ENCODE measurements around the gene TRIM36. TPM values are rescaled to one million over a fixed set of nuclear protein-coding genes. Genes with fewer than 3 reads are reported as not detected.

Gene TRIM36
- polyA plus RNA-seq, 1 of the 3 experiments (the other 2 are of a cell fraction) = 0.16 TPM

DNA sequence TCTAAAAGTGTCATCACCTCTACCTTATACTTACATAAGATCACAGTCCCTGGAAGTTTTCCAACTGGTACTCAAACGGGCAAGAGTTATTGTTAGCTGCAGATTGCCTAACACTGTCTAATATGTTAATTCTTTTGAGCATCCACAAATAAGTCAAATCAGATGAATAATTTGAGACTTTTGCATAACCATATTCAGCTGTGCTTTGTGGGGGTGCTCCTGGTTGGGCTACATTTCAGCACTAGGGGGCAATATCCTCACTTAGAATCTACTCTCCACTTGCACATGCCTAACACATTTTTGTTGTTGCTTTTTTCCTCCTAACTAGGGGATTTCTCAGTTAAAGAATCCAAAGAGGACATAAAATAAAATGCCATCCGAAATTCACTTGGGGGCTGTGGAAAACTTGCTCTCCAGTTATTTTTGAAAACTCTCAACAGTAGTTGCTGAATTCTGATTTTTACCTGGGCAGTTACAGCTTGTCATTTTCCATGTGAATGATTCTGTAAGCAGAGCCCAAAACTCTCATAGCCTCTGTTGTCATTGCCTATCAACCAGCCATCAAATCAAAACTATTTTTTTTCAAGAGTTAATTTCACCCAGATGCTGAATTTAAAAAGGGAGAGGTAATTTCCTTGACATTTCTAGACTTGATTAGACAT, 71.5 kb downstream of the TRIM36 start:
- ChIA-PET POLR2A (interaction anchor here (1.0 to 1.5 kb wide), 2 partner anchors 71 to 198 kb away, joined by 3 to 6 read pairs; partner anchors contain the start of gene CCDC112), CTCF (interaction anchor here (0.6 to 2.2 kb wide), 37 partner anchors 9 to 1486 kb away, joined by 3 to 30 read pairs (median 5); partner anchors contain the start of genes PGGT1B and TRIM36)
- H2AFZ ChIP-seq (ENCODE audit: low read depth) = no peak overlapping the region
- no peaks in the 10 kb centered on the region for H4K20me1 ChIP-seq (ENCODE audit: insufficient read depth)
- H3K9ac ChIP-seq = no peak overlapping the region
- TF ChIP-seq, protein P1, sequence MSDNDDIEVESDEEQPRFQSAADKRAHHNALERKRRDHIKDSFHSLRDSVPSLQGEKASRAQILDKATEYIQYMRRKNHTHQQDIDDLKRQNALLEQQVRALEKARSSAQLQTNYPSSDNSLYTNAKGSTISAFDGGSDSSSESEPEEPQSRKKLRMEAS (IDR thresholded peaks at IDR 0.05; ENCODE audit: low read depth) = 0 out of 2 replicates have a peak, but pooled peaks have one; percentile 22
- TF ChIP-seq EZH2phosphoT487 (IDR thresholded peaks at IDR 0.05; ENCODE audit: borderline replicate concordance, low read depth) (no peak), RAD21 (IDR thresholded peaks at IDR 0.05; ENCODE audit: low read length) (peak; percentile 89), POLR2AphosphoS5 (IDR thresholded peaks at IDR 0.05; ENCODE audit: low read depth, low read length) (no peak), FOXJ3 (CRISPR knock-in tag; IDR thresholded peaks at IDR 0.05) (no peak), SMC3 (IDR thresholded peaks at IDR 0.05; ENCODE audit: low read depth, low read length) (peak; percentile 87), TCF12 (IDR thresholded peaks at IDR 0.05) (no peak), NFIC (IDR thresholded peaks at IDR 0.05; ENCODE audit: borderline replicate concordance) (no peak), CTCF (IDR thresholded peaks at IDR 0.05) (peak; percentile 82)
- peak; percentile 63 for DNase-seq
- 0% methylated on average over 2 of the region's 2 CpGs for WGBS (ENCODE audit: low lambda C conversion rate)
- H3K27ac ChIP-seq (ENCODE audit: low read depth in 2 of 2, low read length in 1 of 2) = no peak overlapping the region
- H3K4me3 ChIP-seq (ENCODE audit: low read depth in 2 of 2, low read length in 1 of 2) = no peak overlapping the region; a peak in 1 of 4 replicates
- no peaks in the 10 kb centered on the region for H3K9me3 ChIP-seq
- H3F3A ChIP-seq (replicated peaks; ENCODE audit: insufficient read depth) = no peaks in the 10 kb centered on the region
- no peaks in the 10 kb centered on the region for H3K36me3 ChIP-seq (replicated peaks in 1 of 2; ENCODE audit: control insufficient read depth in 1 of 2, insufficient read depth in 2 of 2, low read length in 1 of 2)
- H3K4me2 ChIP-seq = no peak overlapping the region
- no peaks in the 10 kb centered on the region for H3K79me2 ChIP-seq (ENCODE audit: insufficient read depth)
- no peaks in the 10 kb centered on the region; a peak in 2 of 4 replicates for H3K4me1 ChIP-seq (ENCODE audit: control insufficient read depth in 1 of 2, insufficient read depth in 2 of 2, low read depth in 1 of 2, low read length in 1 of 2)
- no peaks in the 10 kb centered on the region for H3K9me2 ChIP-seq
- no peaks in the 10 kb centered on the region; the same call in 1 of the 2 replicates for H3K27me3 ChIP-seq (ENCODE audit: insufficient read depth)

- no peaks in the 10 kb centered on the region for H4K20me1 ChIP-seq (ENCODE audit: insufficient read depth)
- CTCF ChIA-PET = interaction anchor here (0.9 to 2.2 kb wide), 20 partner anchors 8 to 1485 kb away, joined by 3 to 30 read pairs (median 11); partner anchors contain the start of genes PGGT1B and TRIM36
- TF ChIP-seq TCF12 (IDR thresholded peaks at IDR 0.05) (no peak), SMC3 (IDR thresholded peaks at IDR 0.05; ENCODE audit: low read depth, low read length) (no peak)
- H3K4me1 ChIP-seq (ENCODE audit: control insufficient read depth in 1 of 2, insufficient read depth in 2 of 2, low read depth in 1 of 2, low read length in 1 of 2) = no peaks in the 10 kb centered on the region; a peak in 2 of 4 replicates
- 21% methylated on average over 2 of the region's 2 CpGs for WGBS (ENCODE audit: low lambda C conversion rate)
- H2AFZ ChIP-seq (ENCODE audit: low read depth) = no peak overlapping the region
- H3K79me2 ChIP-seq (ENCODE audit: insufficient read depth) = no peaks in the 10 kb centered on the region
- DNase-seq = no peak
- no peaks in the 10 kb centered on the region for H3K36me3 ChIP-seq (replicated peaks in 1 of 2; ENCODE audit: control insufficient read depth in 1 of 2, insufficient read depth in 2 of 2, low read length in 1 of 2)
- H3K4me2 ChIP-seq = no peak overlapping the region
- no peaks in the 10 kb centered on the region for H3K9me3 ChIP-seq
- H3K4me3 ChIP-seq (ENCODE audit: low read depth in 2 of 2, low read length in 1 of 2) = no peak overlapping the region
- H3K27ac ChIP-seq (ENCODE audit: low read depth in 2 of 2, low read length in 1 of 2) = no peak overlapping the region
- H3K9me2 ChIP-seq = no peaks in the 10 kb centered on the region
- H3K9ac ChIP-seq = no peak overlapping the region
- H3K27me3 ChIP-seq (ENCODE audit: insufficient read depth) = no peaks in the 10 kb centered on the region; the same call in 1 of the 2 replicates
- no peaks in the 10 kb centered on the region for H3F3A ChIP-seq (replicated peaks; ENCODE audit: insufficient read depth)
- POLR2A ChIA-PET = interaction anchor here (1.5 kb wide), 1 partner anchor 199 kb away, joined by 6 read pairs; the partner anchor contains the start of gene CCDC112
Measured at GRCh38 chr5:115097236-115097635, 72.5 kb downstream of the TRIM36 start.
